DMS79 (cell line): ENCODE data around the gene ZSWIM4.
A peak's percentile ranks its signal among the peaks of the same experiment; 100 is the strongest.

ENCODE experiments used
- DNase-seq: peaks from one replicate; lab custom pipeline; 2025; lab: John Stamatoyannopoulos, UW

ZSWIM4 gene

GRCh38 chr19:13835791-13836723 is 40.8 kb downstream of the ZSWIM4 start:
- no peak for DNase-seq

GRCh38 chr19:13838435-13839129 is 43.3 kb downstream of the ZSWIM4 start:
- no peak for DNase-seq

GRCh38 chr19:13839130-13839937 is 44.1 kb downstream of the ZSWIM4 start:
- DNase-seq = no peak

GRCh38 chr19:13839938-13840304 is 44.7 kb downstream of the ZSWIM4 start:
- no peak for DNase-seq

- DNase-seq = no peak
Measured at GRCh38 chr19:13840305-13841085, 45.3 kb downstream of the ZSWIM4 start.

- DNase-seq = no peak
Measured at GRCh38 chr19:13841086-13841961, 46.1 kb downstream of the ZSWIM4 start.

- DNase-seq = no peak
Measured at GRCh38 chr19:13841962-13842290, 46.7 kb downstream of the ZSWIM4 start.

GRCh38 chr19:13842291-13843103 is 47.3 kb downstream of the ZSWIM4 start:
- no peak for DNase-seq

GRCh38 chr19:13843104-13843921 is 48.1 kb downstream of the ZSWIM4 start:
- DNase-seq = peak; percentile 47

- no peak for DNase-seq
Measured at GRCh38 chr19:13844130-13844631, 48.9 kb downstream of the ZSWIM4 start.

GRCh38 chr19:13846557-13847406 is 51.5 kb downstream of the ZSWIM4 start:
- peak; percentile 87 for DNase-seq

- peak; percentile 63 for DNase-seq
Measured at GRCh38 chr19:13847407-13848339, 52.4 kb downstream of the ZSWIM4 start.

- no peak for DNase-seq
Measured at GRCh38 chr19:13848340-13848677, 53.1 kb downstream of the ZSWIM4 start.

GRCh38 chr19:13848798-13849676 is 53.8 kb downstream of the ZSWIM4 start:
- DNase-seq = no peak

GRCh38 chr19:13849991-13850909 is 55.0 kb downstream of the ZSWIM4 start:
- DNase-seq = peak; percentile 32
